Choroid plexus epithelial cell (primary cell): ENCODE data around the gene GFI1B.

ENCODE experiments used
- DNase-seq: peaks from one replicate; pipeline ENCODE4 v3.0.0-alpha.2; 2010; ENCODE audit warnings: low read depth
- H3K4me3 ChIP-seq: 2 replicates; pipeline ENCODE4 v1.5.1; 2011; ENCODE audit warnings: low read depth, mild to moderate bottlenecking, control low read depth, low read length, moderate library complexity
- CTCF ChIP-seq: conservative IDR thresholded peaks from 2 replicates; pipeline ENCODE4 v1.5.1; 2011; ENCODE audit warnings: low read depth, mild to moderate bottlenecking, control low read depth, inconsistent platforms, low read length, moderate library complexity

Gene GFI1B

GRCh38 chr9:132969783-132970182 is 8.7 kb upstream of the GFI1B start:
- TF ChIP-seq CTCF = no peak
- DNase-seq = no peak
- H3K4me3 ChIP-seq = no peak overlapping the region

GRCh38 chr9:132970324-132971062 is 8.0 kb upstream of the GFI1B start:
- TF ChIP-seq CTCF = no peak
- no peak overlapping the region for H3K4me3 ChIP-seq
- DNase-seq = no peak

- DNase-seq = no peak
- H3K4me3 ChIP-seq = no peak overlapping the region
- no peak for TF ChIP-seq CTCF
Measured at GRCh38 chr9:132973166-132973565, 5.3 kb upstream of the GFI1B start.

- no peak overlapping the region for H3K4me3 ChIP-seq
- no peak for TF ChIP-seq CTCF
- DNase-seq = peak; percentile 39
Measured at GRCh38 chr9:132973713-132974112, 4.8 kb upstream of the GFI1B start.

GRCh38 chr9:132975961-132976360 is 2.5 kb upstream of the GFI1B start:
- H3K4me3 ChIP-seq = no peak overlapping the region
- DNase-seq = no peak
- no peak for TF ChIP-seq CTCF

- H3K4me3 ChIP-seq = no peak overlapping the region
- no peak for TF ChIP-seq CTCF
- DNase-seq = no peak
Measured at GRCh38 chr9:132976571-132976970, 1.9 kb upstream of the GFI1B start.

- no peak for TF ChIP-seq CTCF
- no peak for DNase-seq
- H3K4me3 ChIP-seq = no peak overlapping the region
Measured at GRCh38 chr9:132978112-132978450, 413 bp upstream of the GFI1B start.
